HG03432 (cell line): Measurements from ENCODE around the gene PPP2R5A.

Experiments
- ATAC-seq: cut with Tn5 transposase; IDR thresholded peaks from one replicate; pipeline ENCODE4 v1.9.1; 2021; ENCODE audit warnings: mild to moderate bottlenecking, moderate library complexity; ENCODE audit not compliant: unreplicated experiment

PPP2R5A gene

DNA sequence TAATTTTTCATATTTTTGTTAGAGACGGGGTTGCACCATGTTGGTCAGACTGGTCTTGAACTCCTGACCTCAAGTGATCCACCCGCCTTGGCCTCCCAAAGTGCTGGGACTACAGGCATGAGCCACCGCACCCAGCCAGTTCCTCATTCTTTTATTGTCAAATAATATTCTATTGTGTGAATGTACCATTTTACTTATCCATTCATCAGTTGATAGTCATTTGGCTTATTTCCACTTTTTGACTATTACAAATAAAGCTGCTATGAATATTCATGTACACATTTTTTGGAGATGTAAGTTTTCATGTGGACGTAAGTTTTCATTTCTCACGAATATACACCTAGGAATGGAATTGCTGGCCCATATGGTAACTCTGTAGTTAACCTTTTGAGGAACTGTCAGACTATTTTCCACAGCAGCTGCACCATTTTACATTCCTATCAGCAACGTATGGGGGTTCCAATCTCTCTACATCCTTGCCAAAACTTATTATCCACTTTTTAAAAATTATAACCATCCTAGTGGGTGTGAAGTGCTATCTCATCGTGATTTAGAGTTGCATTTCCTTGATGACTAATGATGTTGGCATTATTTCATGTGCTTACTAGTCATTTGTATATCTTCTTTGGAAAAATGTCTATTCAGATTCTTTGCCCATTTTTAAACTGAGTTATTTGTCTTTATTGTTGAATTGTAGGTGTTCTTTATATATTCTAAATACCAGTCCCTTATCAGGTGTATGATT is 116.8 kb downstream of the PPP2R5A start:
- no peak for ATAC-seq

GRCh38 chr1:212402666-212403321 is 117.6 kb downstream of the PPP2R5A start:
- no peak for ATAC-seq

- ATAC-seq: no peak
Measured at GRCh38 chr1:212410231-212410820, 125.1 kb downstream of the PPP2R5A start.
